ENCODE data around the gene LMF1.

- no peak for TF ChIP-seq POLR2A (IDR thresholded peaks at IDR 0.05)
- TF ChIP-seq CTCF (IDR thresholded peaks at IDR 0.05): no peak
Observed at GRCh38 chr16:929227-930073, 41.3 kb downstream of the LMF1 start.
